Measurements from ENCODE around the gene SEC24D. TPM values are rescaled to one million over a fixed set of nuclear protein-coding genes. Genes with fewer than 3 reads are reported as not detected.

The SEC24D gene
- total and polyA plus RNA-seq, 12 donors = 6.1 to 24.4 (median 12.1) TPM

DNA sequence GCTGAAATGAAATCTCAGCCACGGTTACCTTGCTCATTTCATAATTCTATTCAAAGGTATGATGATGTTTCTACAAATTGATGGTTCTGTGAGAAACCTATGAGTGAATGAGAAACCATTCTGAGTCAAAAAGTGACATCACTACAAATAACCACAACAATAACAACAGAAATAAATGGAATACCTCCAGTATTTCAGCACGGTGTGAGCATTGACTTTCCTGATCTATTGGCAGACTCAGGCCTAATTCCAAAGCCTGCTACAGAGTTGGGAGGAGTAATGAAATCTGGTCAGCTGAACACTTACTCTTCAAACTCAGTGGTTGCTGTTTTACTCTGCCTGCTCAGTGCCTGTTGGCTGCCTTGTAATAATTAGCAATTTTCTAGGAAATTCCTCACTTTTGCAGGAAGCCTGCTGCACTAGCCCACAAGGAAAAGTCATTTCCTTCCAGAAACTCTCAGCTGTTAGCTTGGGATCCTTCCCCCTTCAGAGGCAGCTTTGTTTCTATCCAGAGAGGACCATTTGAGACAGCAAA is 33.9 kb upstream of the SEC24D start:
- TF ChIP-seq, protein P1, sequence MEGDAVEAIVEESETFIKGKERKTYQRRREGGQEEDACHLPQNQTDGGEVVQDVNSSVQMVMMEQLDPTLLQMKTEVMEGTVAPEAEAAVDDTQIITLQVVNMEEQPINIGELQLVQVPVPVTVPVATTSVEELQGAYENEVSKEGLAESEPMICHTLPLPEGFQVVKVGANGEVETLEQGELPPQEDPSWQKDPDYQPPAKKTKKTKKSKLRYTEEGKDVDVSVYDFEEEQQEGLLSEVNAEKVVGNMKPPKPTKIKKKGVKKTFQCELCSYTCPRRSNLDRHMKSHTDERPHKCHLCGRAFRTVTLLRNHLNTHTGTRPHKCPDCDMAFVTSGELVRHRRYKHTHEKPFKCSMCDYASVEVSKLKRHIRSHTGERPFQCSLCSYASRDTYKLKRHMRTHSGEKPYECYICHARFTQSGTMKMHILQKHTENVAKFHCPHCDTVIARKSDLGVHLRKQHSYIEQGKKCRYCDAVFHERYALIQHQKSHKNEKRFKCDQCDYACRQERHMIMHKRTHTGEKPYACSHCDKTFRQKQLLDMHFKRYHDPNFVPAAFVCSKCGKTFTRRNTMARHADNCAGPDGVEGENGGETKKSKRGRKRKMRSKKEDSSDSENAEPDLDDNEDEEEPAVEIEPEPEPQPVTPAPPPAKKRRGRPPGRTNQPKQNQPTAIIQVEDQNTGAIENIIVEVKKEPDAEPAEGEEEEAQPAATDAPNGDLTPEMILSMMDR (IDR thresholded peaks at IDR 0.05) = no peak
- H3K36me3 ChIP-seq = no peaks in the 10 kb centered on the region
- no peaks in the 10 kb centered on the region for H3K9me3 ChIP-seq
- WGBS, 2 donors = 44 to 55% methylated on average over 2 of the region's 2 CpGs
- no peak overlapping the region for H3K4me3 ChIP-seq
- H3K27me3 ChIP-seq = no peaks in the 10 kb centered on the region
- ATAC-seq (peak; percentile 37 to 86 (median 70)), DNase-seq (peak in 1 of 2 donors; percentile 25)
- H3K4me1 ChIP-seq = peaks cover 2 to 27% (median 15%) of the 10 kb centered on the region in 9 donors
- peak overlapping the region in 5 of 10 donors; percentile 6 to 42 (median 35) for H3K27ac ChIP-seq
- intact Hi-C loops (cut with DNase I) = loop anchor here in 2 of 10 donors (5.0 kb wide), 2 partner anchors 33 to 98 kb away; partner anchors contain the start of gene SEC24D (in 1 of the 2)

DNA sequence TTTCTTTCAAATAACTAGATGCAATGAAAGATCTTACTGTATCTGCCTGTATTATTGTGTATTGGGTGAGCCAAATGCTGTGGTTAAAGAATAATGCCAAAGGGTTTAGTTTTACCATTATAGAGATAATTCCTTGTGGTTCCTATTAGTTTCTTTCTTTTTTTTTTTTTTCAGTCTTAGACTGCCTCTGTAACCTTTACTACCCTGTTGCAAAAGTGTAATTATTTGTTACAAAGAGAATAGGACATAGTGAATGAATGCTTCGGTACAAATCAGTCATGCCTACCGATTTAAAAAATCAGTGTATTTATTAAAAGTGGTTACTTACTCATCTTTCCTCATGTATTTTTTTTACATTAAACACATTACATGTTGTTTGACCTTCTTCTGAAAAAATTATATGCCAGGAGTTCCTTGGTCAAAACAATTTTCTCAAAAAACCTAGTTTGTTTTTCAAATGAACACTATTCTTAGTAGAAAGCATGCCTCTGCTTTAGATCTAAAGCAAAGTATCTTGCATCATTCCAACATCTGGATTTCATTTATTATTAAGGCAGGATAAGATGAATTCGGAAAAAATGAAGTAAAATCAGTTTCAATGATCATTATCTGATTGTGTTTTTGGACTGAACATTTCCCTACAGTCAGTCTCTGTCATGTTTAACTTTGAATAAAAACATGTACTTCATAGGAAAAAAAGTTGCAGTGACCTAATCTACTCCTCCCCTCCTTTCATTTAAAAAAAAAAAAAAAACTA is 31.6 kb upstream of the SEC24D start:
- intact Hi-C loops (cut with DNase I) = loop anchor here in 1 of 10 donors (5.0 kb wide), 1 partner anchor 95 kb away; no protein-coding TSS in a partner anchor
- no peak for DNase-seq
- Histone ChIP-seq H3K4me1 (peaks cover 2 to 28% (median 15%) of the 10 kb centered on the region in 9 donors), H3K36me3 (no peaks in the 10 kb centered on the region), H3K4me3 (no peak overlapping the region), H3K27ac (no peak overlapping the region), H3K9me3 (no peaks in the 10 kb centered on the region), H3K27me3 (no peaks in the 10 kb centered on the region)
- no peak for ATAC-seq
- 78 to 93% methylated on average over 3 of the region's 3 CpGs for whole genome bisulfite sequencing, 2 donors
- TF ChIP-seq, protein P1 (IDR thresholded peaks at IDR 0.05) = no peak

DNA sequence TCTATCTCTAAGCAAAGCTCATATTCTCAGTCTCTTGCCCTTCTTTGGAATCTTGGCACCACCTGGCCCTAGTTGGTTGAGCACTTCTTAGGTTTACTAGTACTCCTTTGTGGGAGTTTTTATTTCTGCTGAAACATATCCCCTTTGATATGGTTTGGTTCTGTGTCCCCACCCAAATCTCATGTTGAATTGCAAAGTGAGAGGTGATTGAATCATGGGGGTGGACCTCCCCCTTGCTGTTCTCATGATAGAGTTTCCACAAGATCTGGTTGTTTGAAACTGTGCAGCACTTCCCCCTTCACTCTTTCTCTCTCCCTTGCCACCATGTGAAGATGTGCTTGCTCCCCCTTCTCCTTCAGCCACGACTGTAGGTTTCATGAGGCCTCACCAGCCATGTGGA is 30.5 kb upstream of the SEC24D start:
- Histone ChIP-seq H3K4me3 (no peak overlapping the region), H3K27me3 (no peaks in the 10 kb centered on the region), H3K4me1 (peaks cover 2 to 28% (median 15%) of the 10 kb centered on the region in 9 donors), H3K36me3 (no peaks in the 10 kb centered on the region), H3K9me3 (peaks cover 0 to 9% (median 0%) of the 10 kb centered on the region in 11 donors), H3K27ac (no peak overlapping the region)
- WGBS, 2 donors = 89 to 95% methylated on average over 1 of the region's 1 CpG
- TF ChIP-seq, protein P1 (IDR thresholded peaks at IDR 0.05) = no peak
- intact Hi-C loops (cut with DNase I) = loop anchor here in 1 of 10 donors (5.0 kb wide), 1 partner anchor 94 kb away; no protein-coding TSS in a partner anchor
- ATAC-seq = no peak
- DNase-seq = no peak

DNA sequence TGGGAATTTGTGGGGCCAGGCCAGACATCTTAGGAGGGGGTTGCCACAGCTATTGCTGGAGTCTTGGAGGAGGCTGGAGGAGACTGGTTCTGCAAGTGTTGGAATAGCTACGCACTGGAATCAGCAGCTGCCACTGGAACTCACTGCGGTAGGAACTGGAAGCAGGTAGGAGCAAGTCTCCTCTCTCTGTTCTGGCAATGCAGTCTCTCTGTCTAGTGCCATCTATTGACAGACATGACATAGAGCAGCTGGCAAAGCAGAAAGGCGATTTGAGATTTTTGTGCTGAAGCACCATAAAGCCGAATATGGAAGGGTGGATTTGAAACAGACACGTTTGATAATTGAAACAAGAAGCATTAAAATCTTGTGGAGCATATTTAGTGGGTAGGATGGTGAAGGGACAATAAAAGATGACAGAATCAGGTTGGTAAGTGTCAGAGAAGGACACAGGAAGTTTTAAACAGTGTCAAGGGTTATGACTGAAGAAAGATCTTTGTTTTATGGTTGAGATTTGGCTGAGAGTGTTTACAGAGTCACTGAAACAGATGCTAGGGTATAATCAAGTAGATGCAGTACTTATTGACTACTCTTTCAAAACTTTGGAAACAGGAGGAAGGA is 29.3 kb upstream of the SEC24D start:
- TF ChIP-seq, protein P1 (IDR thresholded peaks at IDR 0.05) = peak; percentile 29 to 76 (median 58)
- Histone ChIP-seq H3K4me3 (no peak overlapping the region), H3K27ac (peak overlapping the region in 2 of 10 donors; percentile 18 to 32), H3K4me1 (peaks cover 2 to 21% (median 10%) of the 10 kb centered on the region in 9 donors), H3K36me3 (no peaks in the 10 kb centered on the region), H3K27me3 (no peaks in the 10 kb centered on the region), H3K9me3 (peaks cover 0 to 10% (median 0%) of the 10 kb centered on the region in 11 donors)
- intact Hi-C loops (cut with DNase I) = loop anchor here in 1 of 10 donors (5.0 kb wide), 1 partner anchor 93 kb away; no protein-coding TSS in a partner anchor
- WGBS, 2 donors = 13 to 15% methylated on average over 5 of the region's 5 CpGs
- ATAC-seq (peak; percentile 67 to 88 (median 77)), DNase-seq (peak in 1 of 2 donors; percentile 23)
